Renal pelvis (tissue), 4 donors: Measurements from ENCODE around the gene TAF4. TPM values are rescaled to one million over a fixed set of nuclear protein-coding genes. Genes with fewer than 3 reads are reported as not detected.
"Not testable (repeated sequence)": the region's sequence is repeated elsewhere in the genome, so short reads cannot be mapped to it uniquely, and the experiment has no call there.

Experiments
- DNase-seq: peaks from one replicate; pipeline ENCODE4 v3.0.0-alpha.2; 2013
- polyA plus RNA-seq, 3 donors: library from polyadenylated mRNA; unstranded; fragments of 120-200 nt; gene quantifications; one replicate each; pipeline ENCODE4 v1.2.1, GENCODE V29; 2013; ENCODE audit not compliant: insufficient read length in 3 of 3

The TAF4 gene
- polyA plus RNA-seq, 3 donors = 19.6 to 20.4 (median 20.3) TPM

DNA sequence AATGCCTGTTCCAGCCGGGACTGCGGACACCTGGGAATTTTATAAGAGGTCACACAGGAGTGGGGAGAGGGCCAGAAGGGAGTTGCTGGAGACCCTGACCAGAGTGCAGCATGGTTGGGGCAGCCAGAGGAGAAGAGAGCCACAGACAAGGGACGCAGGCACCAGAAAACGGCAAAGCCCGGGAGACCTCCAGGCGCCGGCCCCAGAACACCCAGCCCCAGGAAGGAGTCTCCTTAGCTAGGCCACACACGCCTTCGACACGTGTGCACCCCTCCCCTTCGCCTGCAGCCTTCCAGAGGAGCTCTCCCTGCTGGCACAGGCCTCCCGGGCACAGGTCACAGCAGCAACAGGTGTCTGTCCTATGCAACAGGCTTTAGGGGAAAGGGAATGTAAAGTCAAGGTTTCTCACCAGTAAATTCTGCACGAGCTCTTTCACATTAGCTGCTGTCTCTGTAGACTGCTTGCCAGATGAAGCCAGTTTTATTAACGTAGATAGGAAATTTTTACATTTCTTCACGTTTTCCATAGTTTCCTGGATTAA, 57.0 kb downstream of the TAF4 start:
- DNase-seq = no peak

DNA sequence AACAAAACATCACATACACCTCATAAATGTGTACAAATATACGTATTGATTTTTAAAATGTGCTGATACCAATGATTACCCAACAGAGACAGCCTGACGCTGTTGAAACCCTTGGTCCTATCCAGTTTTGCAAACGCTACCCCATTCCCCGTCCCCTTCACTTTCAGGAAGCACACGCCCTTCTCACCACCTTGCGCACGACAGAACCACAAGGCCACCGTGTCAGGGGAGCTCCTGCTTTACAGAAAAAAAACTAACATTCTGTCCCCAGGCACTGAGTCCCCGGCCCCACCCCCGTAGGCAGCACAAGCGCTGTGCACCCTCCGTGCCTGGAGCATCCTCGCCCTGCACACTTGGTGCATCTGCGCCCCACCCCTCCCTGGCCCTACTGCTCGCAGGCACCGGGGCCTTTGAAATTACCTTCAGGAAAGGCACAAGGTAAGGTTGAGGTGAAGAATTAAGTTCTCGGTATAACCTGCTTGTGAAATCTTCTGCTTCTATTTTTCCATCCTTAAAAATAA, 58.5 kb downstream of the TAF4 start:
- DNase-seq = no peak

DNA sequence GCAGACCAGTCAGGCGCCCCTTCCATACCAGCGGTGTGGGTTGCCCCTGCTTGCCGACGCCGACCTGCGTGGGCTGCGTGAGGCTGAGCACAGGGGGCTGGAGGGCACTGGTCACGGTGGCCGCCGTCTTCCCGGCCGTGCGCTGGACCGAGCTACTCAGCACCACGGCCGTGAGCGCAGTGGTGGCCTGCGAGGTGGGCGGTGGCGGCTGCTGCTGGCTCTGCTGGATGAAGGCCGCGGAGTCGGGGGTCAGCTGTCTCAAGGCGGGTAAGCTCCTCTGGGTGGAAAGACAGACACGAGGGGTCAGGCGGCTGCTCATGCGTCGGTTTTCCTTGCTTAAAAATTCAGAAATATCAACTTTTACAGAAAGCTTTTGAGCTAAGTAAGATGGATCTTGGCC, 59.2 kb downstream of the TAF4 start:
- no peak for DNase-seq

DNA sequence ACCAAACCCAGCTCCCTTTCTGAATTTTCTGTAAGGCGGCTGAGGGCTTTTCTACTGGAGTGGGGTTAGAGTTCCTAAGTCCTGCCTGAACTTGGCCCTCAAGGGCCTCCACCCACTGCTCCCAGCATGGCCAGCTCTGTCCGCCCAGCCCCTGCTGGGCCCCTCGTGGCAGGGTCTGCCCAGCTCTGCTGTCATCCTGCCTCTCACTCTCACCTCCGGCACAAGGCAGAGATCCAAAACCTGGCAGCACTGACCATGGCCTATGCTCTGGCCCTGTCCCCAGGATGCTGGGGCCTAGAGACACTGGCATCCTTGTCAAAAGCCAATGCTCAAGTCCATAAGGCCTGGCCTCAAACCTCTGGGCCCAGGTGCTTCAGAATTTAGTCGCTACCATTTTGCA, 61.1 kb downstream of the TAF4 start:
- DNase-seq = no peak

DNA sequence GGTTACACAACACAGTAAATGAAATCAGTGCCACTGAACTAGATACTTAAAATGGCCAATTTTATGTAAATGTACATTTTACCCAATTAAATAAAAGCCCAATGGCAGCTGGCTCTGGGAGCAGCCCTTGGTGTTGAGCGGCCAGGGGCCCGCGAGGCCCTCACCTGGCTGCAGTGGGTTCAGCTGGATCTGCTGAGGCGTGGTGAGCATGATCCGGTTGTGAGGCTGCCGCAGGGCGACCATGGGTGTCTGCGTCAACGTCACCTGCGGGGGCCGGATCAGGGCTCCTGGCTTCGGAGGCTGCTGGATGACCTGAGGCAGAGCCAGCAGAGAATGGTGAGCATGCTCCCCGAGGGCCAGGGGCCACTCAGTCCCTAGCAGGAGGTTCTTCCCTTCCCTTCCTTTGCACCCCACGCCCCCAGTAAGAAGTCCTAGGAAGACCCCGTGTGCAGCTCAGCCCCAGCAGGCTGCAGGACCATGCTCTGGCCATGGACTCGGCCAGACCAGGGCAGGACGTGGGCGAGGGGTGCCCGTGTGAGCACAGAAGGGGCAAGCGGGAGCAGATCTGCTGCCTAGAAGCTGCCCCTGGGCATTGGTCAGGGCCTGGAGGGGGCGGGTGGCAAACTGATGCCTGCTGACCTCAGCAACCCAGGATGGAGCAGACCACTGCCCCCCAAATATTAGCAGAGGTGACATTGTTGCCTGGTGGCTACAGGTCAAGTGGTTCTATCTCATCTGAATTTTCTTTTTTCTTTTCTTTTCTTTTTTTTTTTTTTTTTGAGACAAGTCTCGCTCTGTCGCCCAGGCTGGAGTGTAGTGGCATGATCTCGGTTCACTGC, 61.9 kb downstream of the TAF4 start:
- DNase-seq = no peak

DNA sequence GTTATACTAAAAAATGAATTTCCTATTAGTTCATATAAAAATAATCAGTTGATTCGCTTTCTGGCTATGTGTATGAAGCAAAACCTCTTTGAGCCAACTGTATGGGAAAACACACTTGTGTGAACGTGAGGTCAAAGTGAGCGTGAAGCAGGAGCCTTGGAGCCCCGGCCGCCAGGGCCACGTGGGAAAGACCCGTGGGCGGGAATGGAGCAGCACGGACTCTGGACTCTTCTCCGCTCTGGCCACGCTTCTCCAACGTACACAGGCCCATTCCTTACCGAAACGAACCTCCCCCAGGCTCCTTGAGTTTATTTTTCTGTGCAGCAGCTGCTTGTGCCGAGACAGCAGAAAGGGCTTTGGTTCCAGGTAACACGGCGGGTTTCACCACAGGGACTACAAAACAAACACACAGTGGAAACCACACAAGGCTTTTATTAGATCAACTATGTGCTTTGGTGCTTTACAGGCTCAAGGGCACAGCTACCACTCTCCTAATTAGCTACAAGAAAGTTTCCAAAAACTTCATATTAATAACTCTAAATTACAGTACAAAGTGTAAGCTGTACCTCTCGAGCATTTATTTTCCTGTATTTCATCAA, 62.7 kb downstream of the TAF4 start:
- no peak for DNase-seq

DNA sequence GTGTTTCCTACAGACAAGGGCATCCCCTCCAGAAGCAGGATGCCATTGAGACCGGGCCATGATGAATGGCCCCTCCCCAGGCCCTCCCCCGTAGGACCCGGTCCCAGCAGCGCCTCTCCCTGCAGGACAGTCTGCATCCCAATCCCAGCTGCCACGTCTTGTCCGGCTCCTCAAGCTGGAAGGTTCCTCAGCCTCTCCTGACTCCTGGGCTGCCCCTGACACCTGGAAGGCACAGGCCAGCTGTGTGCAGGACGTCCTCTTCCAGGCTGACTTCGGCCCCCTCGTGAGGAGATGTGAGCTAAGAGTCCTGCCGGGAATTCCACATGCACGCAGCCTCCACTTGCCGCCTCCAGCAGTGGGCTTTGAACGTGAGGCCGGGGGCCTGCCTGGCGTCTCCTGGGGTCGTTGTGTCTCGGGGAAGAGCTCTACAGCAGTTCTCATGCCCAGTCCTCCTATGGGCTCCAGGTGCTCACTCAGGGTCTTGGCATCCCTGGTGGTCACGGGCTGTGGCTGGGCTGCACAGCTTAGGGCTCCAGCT, 64.4 kb downstream of the TAF4 start:
- no peak for DNase-seq

DNA sequence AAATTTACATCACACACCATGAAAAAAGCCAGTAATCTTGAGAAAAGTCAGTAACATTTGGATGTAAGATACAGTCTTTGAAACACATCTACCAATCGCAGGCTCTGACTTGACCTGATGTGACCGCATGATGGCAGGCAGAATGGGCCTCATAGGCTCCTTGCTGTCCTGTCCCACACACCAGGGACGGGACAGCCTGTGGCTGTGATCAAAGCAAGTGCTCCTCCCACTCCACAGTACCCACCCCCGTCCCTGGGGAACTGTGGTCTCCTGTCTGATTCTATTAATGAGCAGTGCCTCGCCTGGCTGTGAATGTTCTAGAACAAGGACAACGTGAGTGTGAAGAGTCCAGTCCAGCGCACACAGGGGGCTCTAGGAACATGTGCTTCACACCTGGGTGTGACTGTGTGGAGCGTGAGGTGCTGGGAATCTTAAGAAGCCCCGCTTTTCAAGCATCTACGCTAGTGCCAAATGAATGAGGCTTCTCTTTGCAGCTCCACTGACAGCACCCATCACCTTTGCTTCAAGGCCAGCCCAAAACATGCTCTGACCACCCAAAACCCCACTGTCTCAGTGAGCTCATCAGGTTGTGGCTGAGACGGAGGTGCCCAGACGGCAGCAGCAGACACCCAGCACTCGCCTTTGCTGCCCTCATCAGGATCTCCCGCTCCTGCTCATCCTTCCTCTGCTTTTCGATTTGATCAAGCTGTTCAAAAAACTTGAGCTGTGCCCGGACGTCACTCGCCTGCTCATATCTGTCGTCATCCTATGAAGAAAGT, 67.1 kb downstream of the TAF4 start:
- DNase-seq = no peak

DNA sequence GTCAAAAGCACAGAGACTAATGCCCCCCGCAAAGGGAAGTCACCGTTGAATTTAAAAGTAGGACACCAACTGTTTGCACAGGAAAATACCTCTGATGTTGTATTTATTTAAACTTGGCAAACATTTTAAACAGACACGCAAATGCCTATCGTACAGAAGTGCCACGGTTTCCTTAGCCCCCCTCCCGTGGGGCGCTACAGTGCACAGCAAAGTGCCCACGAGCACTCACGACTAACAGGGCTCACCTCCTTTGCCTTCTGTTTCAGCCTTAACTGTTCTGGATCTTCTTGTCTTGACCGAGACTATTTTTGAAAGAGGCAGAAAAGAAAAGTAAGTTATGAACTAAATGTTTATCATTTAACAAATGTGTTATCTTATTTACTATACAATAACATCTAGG, 67.8 kb downstream of the TAF4 start:
- DNase-seq = no peak

DNA sequence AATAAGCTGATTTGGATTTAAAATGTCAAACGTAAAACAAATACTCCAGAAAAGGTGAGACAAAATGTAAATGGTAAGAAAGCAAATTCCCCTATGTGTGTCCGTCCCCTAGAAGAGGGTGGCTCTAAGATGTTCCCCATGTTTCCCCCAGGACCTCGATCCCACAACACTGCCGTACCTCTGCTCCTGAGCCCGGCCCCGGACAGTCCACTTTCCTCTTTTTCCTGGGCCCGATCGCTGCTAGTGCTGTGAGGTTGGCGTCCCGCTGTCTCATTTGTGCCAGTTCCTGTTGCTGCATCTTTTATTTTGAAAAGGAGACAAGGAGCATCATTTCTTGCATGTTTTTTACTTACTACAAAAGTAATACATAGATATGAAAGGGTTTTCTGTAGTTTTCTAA, 68.3 kb downstream of the TAF4 start:
- DNase-seq = no peak

DNA sequence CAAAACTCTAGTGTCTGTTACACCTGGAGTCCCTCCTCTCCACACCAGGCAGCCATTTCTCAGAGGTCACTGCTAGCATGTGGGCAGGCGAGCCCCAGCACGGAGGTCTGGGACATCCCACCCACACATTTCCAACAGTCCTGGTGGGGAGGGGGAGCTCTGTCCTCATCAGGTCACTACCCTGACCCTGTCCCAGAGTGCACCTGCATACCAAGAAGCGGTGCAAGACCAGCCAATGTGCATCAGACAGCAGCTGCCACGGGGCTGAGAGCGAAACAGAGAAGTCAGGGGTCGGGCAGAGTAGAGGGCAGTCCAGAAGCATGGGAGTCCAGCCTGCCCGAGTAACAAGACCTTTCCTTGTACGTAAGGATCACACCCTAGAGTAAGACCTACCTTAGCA, 71.1 kb downstream of the TAF4 start:
- no peak for DNase-seq

DNA sequence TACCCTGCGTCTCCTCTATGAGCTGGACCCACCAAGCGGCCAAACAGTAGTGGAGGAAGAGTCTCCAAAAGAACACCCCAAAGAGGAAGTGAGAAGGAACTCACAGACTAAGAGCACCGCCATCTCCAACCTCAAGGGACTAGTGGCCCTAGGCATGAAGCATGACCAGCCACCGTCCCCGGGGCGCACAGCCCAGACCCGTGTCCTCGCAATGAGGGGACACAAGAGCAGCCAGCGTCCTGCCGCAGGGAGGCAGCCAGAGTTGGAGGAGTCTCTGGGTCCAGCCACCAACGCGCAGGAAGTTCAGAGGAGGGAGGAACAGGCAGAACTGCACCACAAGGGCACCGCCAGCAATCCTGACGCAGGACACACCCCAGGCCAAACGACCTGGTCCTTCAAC, 72.6 kb downstream of the TAF4 start:
- DNase-seq = no peak

DNA sequence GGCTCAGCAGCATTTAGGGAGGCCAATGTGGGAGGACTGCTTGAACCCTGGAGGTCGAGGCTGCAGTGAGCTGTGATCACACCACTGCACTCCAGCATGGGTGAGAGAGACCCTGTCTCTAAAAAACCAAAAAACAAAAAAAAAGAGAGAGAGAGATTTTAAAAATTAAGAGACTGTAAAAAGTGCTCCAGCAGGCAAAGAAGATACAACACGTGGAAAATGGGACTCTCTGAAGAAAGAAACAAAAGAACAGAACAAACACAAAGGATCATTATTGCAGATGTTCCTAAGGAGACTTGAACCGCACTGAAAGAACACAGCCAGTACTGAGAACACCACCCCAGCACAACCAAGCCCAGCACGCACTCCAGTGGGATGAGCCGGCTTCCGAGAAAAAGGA, 74.2 kb downstream of the TAF4 start:
- DNase-seq = no peak

DNA sequence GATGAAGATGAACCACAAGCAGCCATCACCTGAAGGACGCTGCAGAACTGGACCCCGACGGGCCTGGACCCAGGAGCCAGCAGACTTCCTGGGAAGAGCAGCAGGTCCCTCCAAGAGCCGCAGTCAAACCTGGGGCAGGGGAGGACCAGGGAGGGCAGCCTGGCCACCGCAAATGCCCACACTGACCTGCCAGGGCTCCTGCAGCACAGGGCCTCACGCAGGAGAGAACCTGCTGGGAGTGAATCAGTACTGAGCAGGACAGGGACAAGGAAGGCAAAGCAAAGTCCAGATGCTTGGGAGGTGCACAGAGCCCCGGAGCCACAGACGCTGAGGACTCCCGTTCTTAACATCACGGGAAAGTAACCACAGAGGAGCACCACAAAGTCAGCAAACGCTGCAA, 75.2 kb downstream of the TAF4 start:
- DNase-seq = no peak

DNA sequence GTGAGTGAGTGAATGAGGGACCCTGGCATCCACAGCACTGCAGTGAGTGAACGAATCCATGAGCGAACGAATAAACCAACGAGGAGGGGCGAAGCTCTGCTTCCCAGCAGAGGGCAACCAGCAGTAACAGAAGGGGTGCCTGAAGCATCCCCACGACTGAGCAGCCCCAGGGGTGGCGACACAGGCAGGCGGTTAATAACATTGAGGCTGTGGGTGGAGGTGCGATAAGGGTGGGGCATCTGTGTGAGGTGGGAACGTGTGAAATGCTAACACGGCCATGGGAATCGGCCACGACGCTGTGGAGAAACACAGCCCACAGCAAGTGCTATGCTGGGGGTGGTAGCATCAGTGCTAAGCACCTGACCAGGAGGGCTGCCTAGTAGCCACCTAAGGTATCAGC, 75.9 kb downstream of the TAF4 start:
- no peak for DNase-seq

DNA sequence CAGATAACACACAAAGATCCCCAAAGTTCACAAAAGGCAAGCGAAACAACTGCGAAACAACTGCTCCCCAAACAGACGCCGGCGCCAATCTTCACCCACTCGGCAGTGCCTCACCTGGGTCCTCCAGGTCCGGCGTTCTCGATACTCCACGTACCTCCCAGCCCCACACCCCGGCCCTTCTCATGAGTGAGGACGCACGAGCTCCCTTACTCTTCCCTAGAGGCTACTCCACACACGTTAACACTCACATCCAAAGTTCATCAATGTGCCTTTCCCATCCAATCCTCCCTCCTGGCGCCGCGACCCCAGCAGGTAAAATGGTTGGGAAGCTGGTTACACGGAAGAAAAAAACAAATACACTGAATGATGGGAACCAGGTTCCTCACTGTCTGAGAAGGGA, 77.0 kb downstream of the TAF4 start:
- no peak for DNase-seq

DNA sequence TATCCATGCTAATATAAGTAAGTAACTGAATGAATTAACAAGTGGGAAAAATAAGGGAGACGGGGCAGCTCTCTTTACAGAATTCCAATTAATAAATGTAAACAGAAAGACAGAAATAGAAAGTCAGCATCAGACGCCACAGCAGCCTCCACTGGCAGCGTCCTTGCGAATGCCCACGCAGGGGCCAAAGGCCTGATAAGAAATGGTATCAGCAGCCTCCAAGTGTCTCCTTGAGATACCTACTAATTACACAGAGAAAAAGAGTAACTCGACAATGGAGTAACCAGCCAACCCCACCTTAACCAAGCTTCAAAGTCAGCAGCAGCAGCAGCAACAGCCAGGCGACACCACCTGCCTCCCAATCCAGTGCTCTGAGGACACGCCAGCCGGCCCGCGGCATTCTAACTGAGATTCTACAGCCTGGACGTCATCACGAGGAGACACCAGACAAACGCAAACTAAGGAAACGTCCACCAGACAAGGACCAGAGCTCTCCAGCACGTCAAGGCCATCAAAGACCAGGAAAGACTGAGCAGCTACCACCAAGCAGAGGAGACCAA, 78.8 kb downstream of the TAF4 start:
- DNase-seq = no peak

DNA sequence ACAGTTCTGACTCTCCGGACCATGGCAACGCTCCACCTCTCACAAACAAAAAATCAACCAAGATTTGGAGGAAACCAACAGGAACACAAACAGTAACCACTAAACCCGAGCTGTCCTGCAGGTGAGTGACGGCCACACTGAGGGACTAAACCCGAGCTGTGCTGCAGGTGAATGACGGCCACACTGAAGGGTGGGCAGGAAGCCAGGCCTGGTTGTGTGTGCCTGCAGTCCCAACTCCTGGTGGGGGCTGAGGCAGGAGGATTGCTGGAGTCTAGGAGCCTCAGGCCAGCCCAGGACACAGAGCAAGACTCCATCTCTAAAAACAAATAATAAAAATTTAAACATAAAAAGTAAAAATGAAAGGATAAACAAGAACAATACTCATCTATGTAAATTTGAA, 80.6 kb downstream of the TAF4 start:
- no peak for DNase-seq

DNA sequence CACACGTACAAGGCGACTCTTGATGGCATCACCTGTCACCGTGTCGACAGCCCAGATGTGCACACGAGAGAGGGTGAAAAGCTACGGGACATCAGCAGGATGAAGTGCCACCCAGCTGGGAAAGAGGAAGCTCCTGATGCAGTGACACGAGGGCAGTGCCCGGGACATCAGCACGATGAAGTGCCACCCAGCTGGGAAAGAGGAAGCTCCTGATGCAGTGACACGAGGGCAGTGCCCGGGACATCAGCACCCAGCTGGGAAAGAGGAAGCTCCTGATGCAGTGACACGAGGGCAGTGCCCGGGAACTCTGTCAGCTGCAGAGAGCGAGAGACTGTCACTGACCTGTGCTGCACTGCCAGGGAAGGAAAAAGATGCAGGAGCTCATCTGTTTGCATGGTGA, 81.2 kb downstream of the TAF4 start:
- not testable (repeated sequence) for DNase-seq

DNA sequence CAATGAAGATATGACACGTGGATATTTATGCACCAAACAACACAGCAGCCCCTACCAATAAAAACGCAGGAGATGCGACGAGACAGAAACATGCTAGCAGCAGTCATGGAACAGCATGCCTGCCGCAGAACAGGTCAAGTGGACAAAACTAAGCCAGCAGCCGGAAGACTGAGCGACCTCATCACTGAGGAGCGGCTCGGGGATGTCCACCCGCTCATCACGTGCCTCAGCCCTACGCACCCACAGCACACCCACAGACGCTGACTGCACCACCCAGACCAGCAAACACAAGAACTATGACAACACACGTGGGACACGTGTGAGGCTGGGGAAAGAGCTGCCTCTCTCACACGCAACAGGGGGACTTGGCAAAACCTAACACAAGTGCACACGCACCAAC, 81.7 kb downstream of the TAF4 start:
- DNase-seq = no peak

DNA sequence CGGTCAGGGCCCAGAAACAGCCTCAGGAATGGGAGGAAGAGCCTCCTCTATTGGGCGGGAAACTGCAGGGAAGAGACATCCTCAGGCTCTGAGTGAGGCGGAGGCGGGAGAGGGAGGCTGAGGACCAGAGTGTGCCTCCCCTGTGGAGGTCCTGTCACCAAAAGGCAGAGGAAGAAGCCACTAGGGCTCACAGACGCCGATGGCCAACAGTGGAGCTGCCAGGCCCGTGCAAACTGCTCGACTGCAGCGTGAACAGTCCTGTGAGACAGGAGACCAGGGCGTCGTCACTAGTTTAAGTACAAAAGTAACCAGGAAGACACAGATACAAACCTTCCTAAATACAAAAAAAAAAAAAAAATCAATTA, 82.7 kb downstream of the TAF4 start:
- no peak for DNase-seq
